Measurements from ENCODE around the gene ESYT2.
"Not testable (repeated sequence)": the region's sequence is repeated elsewhere in the genome, so short reads cannot be mapped to it uniquely, and the experiment has no call there.

Gene ESYT2, protein sequence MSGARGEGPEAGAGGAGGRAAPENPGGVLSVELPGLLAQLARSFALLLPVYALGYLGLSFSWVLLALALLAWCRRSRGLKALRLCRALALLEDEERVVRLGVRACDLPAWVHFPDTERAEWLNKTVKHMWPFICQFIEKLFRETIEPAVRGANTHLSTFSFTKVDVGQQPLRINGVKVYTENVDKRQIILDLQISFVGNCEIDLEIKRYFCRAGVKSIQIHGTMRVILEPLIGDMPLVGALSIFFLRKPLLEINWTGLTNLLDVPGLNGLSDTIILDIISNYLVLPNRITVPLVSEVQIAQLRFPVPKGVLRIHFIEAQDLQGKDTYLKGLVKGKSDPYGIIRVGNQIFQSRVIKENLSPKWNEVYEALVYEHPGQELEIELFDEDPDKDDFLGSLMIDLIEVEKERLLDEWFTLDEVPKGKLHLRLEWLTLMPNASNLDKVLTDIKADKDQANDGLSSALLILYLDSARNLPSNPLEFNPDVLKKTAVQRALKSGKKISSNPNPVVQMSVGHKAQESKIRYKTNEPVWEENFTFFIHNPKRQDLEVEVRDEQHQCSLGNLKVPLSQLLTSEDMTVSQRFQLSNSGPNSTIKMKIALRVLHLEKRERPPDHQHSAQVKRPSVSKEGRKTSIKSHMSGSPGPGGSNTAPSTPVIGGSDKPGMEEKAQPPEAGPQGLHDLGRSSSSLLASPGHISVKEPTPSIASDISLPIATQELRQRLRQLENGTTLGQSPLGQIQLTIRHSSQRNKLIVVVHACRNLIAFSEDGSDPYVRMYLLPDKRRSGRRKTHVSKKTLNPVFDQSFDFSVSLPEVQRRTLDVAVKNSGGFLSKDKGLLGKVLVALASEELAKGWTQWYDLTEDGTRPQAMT

DNA sequence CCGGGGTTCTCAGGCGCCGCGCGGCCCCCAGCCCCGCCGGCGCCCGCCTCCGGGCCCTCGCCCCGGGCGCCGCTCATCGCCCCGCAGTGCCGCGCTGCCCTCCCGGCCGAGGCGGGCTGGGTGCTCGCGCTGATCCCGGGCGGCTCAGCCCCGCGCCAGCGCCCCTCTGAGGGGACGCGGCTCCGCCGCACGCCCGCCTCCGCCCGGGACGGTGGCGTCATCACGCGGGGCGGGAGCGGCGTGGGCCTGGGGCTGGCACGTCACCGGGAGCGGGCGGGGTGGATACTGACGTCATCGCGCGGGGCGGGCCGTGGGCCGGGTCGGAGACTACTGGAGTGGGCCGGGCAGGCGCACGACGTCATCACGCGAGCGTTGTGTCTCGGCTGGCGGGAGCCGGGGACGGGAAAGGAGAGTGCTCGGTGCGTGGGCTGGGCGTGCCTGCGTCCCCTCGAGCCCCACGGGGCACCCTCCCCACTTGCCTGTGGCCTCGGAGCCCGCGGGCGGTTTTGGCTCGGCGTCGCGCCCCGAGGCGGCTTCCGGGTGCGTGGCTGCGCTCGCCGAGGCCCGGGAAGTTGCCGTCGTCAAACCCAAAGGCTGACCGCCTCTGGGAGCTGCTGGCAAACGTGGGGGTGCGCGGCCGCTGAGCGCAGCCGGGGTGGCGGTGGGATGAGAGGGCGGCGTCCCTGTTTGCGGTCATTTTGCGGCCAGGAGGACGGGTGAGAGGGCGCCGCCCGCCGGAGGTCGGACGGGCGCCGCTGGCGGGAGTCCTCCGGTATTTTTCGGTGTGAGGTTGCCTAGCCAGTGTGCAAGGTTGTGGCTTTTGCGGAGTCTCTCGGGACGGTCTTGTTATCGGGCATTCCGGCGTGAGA, at the start of gene ESYT2:
Gene ESYT2, minus strand, starts transcription at position 168 of the 869 bp plus-strand sequence. Its CDS starts 91 bp downstream, at position 77.
- DNase-seq (ENCODE audit: low read depth, low spot score): peak; percentile 92

DNA sequence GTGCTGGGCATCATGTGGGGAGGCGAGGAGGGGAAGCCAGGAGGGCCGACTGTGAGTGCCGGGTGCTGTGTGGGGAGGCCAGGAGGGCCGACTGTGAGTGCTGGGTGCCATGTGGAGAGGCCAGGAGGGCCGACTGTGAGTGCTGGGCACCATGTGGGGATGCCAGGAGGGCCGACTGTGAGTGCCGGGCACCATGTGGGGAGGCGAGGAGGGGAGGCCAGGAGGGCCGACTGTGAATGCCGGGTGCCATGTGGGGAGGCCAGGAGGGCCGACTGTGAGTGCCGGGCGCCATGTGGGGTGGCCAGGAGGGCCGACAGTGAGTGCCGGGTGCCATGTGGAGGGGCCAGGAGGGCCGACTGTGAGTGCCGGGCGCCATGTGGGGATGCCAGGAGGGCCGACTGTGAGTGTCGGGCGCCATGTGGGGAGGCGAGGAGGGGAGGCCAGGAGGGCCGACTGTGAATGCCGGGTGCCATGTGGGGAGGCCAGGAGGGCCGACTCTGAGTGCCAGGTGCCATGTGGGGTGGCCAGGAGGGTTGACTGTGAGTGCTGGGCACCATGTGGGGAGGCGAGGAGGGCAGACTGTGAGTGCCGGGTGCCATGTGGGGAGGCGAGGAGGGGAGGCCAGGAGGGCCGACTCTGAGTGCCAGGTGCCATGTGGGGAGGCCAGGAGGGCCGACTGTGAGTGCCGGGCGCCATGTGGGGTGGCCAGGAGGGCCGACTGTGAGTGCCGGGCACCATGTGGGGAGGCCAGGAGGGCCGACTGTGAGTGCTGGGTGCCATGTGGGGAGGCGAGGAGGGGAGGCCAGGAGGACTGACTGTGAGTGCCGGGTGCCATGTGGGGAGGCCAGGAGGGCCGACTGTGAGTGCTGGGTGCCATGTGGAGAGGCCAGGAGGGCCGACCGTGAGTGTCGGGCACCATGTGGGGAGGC, 49.1 kb upstream of the ESYT2 start:
- DNase-seq (ENCODE audit: low read depth, low spot score): not testable (repeated sequence)

DNA sequence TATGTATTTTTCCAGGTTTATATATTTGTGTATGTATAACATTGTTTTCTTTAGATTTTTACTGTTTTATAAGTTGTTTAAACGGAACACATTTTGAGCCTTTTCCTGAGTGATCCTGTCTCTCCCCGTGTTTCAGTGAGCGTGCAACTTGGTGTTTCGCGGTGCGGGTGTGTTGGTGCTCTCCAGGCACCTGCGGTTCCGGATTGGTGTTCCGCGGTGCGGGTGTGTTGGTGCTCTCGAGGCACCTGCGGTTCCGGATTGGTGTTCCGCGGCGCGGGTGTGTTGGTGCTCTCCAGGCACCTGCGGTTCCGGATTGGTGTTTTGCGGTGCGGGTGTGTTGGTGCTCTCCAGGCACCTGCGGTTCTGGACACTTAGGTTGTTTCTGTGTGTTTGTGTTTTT, 47.7 kb upstream of the ESYT2 start:
- no peak for DNase-seq (ENCODE audit: low read depth, low spot score)

DNA sequence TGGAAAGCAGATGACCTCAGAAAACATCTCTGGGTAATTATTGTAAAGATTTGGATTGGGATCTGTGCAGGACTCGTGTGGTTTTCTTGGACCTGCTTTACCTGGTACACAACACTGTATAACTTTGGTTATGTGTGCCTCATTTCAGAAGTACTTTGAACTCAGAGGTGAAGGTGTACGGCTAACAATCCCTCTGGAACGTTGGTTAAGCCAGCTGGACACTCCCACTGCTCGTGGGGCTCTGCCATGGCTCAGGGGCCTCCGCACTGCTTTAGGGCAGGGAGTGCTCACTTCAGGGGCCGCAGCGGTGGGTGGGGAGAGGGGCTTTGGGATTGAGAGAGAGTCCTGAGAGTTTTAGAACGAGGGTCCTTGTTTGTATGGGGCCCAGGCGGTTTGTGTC, 40.6 kb upstream of the ESYT2 start:
- no peak for DNase-seq (ENCODE audit: low read depth, low spot score)

DNA sequence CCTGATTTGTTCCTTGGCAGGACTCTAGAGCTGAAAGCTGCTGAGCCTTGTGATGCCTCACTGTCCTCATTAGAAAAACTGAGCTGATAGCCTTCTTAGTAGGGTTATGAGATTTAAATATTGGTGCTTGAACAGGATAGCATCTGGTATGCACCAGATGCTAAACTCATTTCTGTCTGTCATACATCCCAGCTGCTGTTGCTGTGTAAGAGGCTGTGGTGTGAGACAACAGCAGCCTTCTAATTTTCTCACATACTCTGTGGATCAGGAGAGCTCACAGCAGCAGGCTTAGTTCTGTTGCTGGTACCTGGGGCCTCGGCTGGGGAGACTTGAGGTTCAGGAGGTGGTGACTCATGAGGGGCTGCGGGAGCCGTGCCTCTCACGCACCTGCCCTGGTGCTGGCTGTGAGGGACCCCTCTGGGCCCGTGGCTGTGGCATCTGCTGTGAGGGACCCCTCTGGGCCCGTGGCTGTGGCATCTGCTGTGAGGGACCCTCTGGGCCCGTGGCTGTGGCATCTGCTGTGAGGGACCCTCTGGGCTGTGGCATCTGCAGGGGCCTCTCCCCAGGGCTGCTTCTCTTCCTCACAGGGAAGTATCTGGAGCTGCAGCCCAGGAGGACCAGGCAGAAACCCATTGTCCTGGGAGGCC, 39.6 kb upstream of the ESYT2 start:
- no peak for DNase-seq (ENCODE audit: low read depth, low spot score)

DNA sequence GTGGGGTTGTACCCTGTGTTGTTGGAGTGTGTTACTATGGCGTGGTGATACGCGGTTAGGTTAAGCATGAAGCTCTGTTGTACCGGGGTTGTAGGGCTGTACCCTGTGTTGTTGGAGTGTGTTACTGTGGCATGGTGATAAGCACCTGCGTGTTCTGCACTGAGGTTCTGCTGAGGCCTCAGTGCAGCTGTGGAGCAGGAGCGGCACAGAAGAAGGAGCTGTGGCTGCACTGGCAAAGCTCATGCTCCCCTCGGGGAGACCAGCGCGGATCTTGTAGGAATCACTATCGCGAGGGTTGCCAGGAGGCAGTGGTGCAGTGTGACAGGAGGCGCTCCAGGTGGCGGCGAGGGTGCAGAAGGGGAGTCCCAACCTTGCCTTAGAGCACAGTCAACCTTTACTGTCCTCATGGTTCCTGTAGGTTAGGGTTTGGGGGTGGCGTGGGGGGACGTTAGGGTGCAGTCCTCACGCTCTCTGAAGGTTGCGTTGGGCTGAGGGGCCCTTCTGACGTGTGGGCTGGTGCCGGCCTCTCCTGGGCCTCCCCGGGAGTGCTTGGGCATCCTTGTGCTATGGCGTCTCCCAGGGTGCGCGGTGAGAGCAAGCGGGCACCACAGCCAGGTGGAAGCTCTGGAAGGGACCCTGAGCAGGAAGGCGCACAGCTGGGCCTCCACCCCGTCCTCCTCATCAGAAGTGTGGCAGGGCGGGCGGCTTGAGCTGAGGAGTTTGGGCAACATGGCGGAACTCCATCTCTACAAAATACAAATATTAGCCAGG, 38.1 kb upstream of the ESYT2 start:
- no peak for DNase-seq (ENCODE audit: low read depth, low spot score)

DNA sequence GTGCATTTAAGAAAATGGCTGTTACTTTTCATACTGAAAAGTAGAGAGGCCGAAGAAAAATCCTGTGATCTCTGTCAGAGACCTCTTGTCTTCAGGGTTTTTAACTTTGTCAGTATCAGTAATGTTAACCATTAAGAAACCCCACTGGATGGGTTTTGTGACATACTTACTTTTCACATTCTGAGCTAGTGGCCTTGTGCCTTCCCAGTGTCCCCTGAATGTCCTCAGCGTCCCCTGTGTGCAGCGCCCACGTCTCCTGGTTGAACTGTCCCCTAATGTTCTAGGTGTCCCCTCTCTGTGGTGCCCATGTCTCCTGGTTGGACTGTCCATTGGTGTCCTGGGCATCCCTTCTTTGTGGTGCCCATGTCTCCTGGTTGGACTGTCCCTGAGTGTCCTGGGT, 36.7 kb upstream of the ESYT2 start:
- no peak for DNase-seq (ENCODE audit: low read depth, low spot score)

DNA sequence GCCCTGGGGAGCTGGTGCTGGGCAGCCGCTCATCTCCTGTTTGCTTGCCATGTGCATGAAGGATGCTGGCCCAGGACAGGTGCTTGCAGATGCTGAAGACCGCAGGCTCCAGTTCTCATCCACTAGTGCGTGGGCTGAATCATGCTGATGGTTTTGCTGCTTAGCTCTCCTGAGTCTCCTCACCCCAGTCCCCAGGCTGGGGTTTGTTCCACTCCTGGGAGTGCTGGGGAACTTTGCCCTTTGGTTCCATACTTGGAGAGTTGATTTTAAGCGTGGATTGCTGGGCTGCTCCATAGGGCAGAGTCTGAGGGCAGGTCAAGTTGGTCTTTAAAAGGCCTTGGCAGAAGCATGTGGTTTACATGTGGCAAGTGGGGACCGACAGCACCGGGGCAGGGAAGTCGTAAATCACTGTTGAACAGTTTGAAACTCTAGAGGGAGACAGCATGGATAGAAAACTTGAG, 36.2 kb upstream of the ESYT2 start:
- no peak for DNase-seq (ENCODE audit: low read depth, low spot score)

DNA sequence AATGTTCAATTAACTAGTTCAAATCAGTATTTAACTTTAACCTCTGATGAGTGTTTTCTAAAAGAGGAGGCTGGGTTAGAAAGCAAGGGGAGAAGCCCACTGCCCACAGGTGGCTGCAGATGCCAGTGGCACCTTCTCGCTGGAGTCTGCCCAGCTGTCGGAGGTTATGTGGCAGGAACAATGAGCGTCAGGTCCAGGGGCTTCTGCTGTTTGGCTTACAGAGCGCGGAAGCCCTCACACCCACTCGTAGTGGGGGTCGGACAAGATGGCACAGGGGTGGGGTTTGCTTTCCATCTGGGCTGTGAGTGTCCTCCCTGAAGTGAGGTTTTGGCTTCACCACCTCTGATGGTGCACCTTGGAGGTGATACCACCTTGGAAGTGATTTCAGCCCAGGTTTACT, 35.5 kb upstream of the ESYT2 start:
- no peak for DNase-seq (ENCODE audit: low read depth, low spot score)

DNA sequence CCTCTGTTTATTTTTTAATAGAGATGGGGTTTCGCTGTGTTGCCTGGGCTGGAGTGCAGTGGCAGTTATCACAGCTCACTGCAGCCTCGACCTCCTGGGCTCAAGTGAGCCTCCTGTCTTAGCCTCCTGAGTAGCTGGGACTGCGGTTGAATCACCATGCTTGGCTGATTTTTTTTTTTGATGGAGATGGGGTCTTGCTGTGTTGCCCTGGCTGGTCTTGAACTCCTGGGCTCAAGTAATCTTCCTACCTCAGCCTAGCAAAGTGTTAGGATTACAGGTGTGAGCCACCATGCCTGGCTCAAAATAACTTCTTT, 35.2 kb upstream of the ESYT2 start:
- no peak for DNase-seq (ENCODE audit: low read depth, low spot score)

DNA sequence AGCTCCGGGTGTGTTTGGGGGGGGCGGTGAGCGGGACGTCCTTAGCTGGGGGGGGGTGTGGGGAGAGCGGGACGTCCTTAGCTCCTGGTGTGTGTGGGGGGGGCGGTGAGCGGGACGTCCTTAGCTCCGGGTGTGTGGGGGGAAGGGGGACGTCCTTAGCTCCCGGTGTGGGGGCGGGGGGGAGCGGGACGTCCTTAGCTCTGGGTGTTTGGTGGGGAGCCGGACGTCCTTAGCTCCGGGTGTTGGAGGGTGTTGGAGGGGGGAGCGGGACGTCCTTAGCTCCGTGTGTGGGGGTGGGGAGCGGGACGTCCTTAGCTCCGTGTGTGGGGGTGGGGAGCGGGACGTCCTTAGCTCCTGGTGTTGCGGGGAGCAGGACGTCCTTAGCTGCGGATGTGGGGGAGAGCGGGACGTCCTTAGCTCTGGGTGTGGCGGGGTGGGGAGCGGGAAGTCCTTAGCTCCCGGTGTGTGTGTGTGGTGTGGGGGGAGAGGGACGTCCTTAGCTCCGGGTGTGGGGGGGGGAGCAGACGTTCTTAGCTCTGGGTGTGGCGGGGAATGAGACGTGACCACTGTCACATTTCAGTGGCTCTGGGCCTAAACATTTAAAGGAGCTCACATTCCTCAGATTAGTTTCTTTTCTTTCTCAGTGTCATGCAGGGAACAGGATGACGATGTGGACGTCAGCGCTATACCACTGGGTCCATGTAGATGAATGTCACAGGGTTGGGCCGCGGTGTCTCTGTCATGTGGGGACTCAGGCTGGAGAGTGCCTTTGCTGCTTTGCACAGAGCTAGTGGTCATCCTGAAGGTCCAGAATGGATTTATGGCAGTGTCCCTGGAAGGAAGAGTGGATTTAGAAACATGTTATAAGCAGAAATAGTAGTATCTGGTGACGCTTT, 34.5 kb upstream of the ESYT2 start:
- no peak for DNase-seq (ENCODE audit: low read depth, low spot score)

DNA sequence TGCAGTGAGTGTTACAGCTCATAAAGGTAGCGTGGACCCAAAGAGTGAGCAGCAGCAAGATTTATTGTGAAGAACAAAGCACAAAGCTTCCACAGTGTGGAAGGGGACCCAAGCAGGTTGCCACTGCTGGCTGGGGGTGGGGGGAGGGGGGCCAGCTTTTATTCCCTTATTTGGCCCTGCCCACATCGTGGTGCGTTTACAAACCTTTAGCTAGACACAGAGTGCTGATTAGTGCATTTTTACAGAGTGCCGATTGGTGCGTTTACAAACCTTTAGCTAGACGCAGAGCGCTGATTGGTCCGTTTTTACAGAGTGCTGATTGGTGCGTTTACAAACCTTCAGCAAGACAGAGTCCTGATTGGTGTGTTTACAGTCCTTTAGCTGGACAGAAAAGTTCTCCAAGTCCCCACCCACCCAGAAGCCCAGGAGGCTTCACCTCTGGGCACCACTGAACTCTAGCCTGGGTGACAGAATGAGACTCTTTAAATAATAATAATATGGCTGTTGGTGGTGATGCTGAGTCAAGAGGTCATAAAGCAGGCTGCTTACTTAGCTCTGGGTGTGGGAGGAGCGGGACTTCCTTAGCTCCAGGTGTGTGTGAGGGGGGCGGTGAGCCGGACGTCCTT, 33.8 kb upstream of the ESYT2 start:
- not testable (repeated sequence) for DNase-seq (ENCODE audit: low read depth, low spot score)

DNA sequence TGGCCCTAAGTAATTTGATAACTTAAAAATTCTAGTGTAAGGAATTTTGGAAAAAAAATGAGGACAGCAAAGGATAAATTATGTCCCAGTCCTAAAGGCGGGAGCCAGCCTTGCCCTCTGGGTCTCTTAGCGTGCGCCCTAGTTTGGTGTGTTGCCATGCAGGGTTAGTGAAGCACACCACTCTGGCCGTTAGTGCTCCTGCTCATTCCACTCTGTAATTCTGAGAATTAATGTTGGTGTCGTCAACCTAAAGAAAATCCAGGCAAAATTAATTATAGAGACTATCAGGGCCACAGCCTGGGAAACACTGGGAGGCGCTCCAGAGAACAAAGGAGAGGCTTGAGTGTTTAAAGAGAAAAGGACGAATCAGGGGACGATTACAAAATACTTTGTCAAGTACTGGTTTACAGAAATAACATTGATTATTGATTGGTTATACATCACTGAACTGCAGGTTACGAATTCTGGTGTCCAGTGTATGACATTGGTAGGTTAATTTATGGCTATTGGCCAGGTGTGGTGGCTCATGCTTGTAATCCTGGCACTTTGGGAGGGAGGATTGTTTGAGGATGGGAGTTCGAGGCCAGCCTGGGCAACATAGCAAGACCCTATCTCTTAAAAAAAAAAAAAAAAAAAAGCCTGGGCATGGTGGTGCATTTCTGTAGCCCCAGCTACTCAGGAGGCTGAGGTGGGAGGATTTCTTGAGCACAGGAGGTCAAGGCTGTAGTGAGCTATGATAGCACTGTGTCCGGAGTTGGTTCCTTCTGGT, 32.8 kb upstream of the ESYT2 start:
- DNase-seq (ENCODE audit: low read depth, low spot score): no peak

DNA sequence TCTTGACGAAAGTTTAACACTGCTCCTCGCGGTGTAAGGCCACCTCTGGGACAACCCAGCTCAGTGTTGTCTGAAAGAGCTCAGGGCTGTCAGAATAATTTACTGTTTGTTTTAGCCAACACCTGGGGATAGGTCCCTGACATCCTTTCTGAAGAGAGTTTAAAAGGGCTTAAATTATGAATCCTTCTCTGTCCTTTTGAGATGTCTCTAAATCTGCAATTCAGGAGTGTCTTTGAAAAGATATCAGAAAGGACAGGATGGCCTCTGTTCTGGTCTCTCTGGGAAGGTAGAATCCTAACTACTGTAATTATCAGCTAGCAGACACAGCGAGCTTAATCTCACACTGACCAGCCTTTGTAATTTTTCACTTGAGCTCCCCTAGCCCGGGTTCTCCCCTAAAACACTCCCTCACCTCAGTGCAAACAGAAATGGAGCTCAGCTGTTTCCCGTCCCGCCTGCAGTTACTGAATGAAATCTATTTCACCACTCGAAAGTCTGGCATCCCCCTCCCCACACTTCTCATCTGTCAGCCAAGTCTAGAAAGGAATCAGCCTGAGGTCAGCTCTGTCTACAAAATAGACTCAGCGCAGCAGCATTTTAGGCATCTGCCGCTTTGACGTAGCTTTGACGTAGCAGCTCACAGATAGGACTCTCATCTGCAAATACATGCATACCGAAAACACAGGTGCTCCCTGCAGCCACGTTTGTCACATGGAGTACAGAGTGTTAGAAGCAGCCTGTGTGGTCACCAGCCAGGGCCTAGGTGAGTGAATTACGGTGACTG, 31.9 kb upstream of the ESYT2 start:
- DNase-seq (ENCODE audit: low read depth, low spot score): no peak

DNA sequence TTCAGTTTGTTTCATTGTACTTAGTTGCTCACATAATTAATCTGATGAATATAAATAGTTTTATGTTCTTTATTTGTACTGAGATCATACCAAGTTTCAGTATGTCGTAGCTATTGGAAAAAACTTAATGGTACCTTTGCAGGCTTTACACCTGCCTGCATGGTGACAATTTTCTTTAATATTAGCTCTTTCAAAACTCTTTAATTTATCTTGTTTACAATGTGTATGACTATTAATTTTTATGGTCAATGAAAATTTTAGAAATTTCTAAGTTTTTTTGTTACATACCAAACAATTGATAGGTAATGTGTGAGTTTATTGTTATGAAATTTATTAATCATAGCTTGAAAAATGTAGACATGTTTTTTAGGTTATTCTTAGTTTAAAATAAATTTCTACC, 31.1 kb upstream of the ESYT2 start:
- no peak for DNase-seq (ENCODE audit: low read depth, low spot score)

All from brain pericyte (primary cell).